GM18873 (cell line): ENCODE data around the gene CRYGN.

Experiments used
- ATAC-seq: cut with Tn5 transposase; IDR thresholded peaks from one replicate; pipeline ENCODE4 v1.9.1; 2021; ENCODE audit warnings: mild to moderate bottlenecking, moderate library complexity, moderate number of reproducible peaks; ENCODE audit not compliant: unreplicated experiment, low FRiP score

CRYGN gene

GRCh38 chr7:151394076-151395035 lies 45.6 kb downstream of the CRYGN start:
- no peak for ATAC-seq

- no peak for ATAC-seq
Measured at GRCh38 chr7:151393031-151393977, 46.6 kb downstream of the CRYGN start.

- no peak for ATAC-seq
Measured at GRCh38 chr7:151392426-151392825, 47.5 kb downstream of the CRYGN start.

- ATAC-seq: no peak
Measured at GRCh38 chr7:151392002-151392401, 47.9 kb downstream of the CRYGN start.

DNA sequence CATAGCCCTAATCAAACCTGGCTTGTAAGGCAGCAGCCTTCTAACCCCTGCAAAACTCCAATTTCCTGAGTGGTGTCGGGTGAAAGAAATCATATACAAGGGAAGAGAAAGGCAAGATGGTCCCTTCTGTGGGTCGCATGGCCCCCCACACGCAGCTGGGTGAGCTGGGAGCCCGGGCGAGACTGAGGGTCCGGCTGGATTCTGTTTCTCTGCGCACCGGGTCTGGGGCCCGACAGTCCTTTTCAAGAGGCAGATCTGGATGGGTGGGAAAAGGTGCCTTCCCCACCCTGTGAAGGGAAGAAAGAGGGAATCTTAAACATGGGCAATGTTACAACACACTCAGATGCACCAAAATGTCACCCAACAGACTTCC lies 48.6 kb downstream of the CRYGN start:
- ATAC-seq: no peak

- ATAC-seq: no peak
Measured at GRCh38 chr7:151390598-151391357, 49.2 kb downstream of the CRYGN start.

DNA sequence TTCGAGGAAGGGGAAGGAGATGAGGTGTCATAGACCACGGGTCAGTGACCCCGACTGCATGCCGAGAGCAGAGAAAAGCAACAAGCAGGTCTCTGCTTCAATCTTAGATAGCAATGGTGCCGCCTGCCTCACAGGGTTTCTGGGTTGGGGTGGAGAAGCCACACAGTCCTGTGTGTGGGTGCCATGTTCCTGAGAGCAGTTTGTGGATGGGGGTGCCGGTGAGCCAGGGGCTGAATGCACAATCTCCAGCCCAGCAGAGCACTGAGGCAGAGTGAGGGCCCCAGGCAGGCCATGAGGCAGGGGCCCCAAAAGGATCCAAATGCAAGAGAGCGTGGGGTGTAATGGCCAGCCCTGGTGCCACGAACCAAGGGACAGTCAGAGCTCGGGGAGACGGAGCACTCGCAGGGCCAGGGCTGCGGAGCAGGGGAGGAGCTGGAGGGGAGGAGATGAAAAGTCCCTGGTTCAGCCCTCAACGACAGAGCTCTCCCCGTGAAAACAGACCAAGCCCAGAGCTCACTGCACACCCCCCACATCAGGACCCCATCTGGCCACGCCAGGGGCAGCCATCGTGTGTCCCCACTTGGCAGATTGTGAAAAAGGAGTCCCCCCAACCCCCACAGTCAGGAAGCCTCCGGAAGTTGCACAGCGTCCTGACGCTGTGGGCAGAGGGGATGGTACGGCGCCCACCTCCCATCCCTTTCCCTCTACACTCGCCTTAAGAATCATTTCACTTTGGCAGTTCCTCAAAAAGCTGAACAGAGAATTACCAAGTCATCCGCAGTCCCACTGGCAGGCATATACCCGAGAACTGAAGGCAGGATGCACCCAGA lies 50.0 kb downstream of the CRYGN start:
- ATAC-seq: no peak

DNA sequence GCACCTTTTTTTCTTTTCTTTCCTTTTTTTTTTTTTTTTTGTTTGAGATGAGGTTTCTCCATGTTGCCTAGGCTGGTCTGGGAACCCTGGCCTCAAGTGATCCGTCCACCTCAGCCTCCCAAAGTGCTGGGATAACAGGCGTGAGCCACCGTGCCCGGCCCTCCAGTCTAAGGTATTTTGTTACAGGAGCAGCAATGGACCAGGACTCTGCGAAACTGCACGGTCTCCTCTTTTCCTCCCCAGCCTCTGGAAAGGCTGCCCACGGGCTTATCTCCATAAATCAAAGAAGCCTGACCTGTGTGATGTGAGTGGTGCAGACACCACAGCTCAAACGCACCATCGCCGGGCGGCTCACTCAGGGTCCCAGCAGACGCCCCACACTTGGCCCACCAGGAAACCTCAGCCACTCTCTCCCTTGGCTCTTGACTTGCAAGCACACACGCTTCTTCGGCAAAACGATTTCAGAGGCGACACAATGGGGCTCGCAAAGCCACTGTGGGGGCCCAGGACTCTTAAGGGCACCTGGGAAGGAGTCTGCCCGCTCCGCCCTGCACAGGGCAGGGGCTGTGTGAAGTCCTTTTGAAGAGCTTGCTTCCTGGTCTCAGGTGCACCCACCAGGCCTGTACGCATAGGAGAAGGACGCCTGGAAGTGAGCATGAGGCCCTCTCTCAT lies 50.7 kb downstream of the CRYGN start:
- ATAC-seq: no peak

DNA sequence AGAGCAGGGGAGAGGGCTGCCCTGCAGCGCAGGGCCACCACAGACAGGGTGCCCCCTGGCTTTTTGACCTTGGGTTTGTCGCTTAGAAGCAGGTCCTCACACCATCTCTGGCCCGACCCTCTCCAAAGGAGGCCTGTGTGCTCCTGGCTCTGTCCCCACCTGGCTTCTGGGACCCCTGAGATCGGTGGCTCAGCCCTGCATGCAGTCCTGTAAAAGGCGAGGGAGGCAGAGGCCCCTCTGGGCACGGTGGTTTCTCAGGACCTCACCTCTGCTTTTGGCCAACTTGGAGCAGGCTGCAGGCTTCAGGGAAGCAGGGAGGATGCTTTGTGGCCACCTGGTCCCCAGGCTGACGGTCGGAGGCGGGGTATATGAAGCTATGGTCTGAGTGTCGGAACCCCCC lies 51.5 kb downstream of the CRYGN start:
- ATAC-seq: no peak

- no peak for ATAC-seq
Measured at GRCh38 chr7:151388007-151388297, 52.0 kb downstream of the CRYGN start.

GRCh38 chr7:151387161-151388006 lies 52.6 kb downstream of the CRYGN start:
- no peak for ATAC-seq

DNA sequence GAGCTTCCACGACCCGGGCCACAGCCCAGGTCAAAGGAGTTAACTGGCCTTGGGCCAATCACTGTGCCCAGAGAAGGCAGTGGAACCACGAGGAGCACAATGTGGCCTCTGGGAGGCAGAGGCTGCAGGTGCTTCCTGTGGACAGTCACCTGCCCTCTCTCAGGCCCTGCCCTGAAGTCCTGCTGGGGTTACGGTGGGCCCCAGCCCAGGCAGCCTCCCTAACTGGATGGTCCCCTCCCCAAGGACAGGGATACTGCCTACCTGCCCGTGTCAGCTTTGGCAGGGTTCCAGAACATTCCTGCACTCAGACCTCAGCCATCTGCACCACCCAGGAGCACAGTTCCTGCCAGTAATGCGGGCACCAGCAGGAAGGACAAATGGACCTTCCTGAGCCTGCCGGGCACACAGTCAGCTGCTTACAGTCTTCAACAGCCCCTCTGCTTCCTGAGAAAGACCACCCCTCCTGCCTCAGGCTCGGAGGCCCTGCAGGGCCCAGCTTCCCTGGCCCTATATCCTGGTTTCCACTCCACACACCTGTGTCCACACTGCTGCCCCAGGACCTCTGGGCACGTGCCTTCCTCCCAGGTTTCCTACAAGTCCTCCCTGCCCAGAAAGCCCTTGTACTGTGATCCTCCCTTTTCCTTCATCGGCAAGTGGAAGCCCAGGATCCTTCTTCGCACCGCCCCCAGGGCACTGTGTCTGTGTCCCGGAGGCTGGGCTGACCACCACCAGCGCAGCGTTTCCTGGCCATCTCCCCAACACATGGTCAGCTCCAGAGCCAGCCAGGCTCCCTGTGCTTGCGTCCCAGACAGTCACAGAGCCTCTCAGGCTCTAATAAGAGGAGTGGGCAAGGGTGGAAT lies 53.4 kb downstream of the CRYGN start:
- ATAC-seq: no peak

DNA sequence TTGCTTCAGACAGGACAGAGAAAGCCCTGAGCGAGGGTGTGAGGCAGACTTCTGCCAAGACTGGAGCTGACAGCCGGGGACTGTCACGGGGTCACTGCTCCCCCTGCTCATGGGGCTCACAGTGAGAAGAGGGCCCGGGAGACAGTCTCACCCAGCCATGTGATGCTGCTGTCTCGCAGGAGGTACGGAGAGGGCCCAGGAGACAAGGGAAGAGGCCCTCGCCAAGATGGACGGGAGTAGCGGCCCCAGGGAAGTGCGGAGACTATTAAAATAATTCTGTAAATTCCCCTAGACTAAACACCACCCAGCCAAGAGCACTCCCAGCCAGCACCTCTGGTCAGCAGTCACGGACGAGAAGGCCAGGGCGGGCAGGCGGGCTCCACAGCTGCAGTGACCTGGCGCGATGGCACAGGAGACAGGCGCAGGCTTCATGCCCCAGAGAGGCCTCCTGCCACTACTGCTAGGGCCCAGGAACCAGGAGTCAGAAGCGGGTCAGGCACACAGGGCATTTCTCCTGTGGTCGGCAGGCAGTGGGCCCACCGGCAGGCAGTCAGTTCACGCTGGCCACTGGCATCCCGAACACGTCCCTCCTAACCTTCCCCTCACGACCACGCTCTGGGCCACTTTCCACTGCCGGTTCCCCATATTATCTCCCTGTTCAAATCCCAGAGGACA lies 54.2 kb downstream of the CRYGN start:
- no peak for ATAC-seq

- no peak for ATAC-seq
Measured at GRCh38 chr7:151384776-151385625, 54.9 kb downstream of the CRYGN start.

DNA sequence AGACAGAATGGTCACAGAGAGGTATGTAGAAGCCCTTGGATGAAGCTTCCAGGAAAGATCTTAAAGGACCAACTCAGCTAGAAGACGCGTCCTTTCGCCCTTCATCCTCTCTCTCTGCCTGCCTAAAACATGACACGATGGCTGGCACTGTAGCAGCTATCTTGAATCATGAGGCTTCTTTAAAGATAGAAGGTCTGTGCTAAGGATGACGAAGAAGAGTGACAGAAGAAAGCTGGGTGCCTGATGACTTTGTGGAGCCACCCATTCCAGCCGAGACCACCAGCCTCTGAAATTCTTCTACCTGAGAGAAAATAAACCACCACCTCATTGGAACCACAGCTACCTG lies 55.6 kb downstream of the CRYGN start:
- ATAC-seq: no peak

- no peak for ATAC-seq
Measured at GRCh38 chr7:151383638-151384351, 56.1 kb downstream of the CRYGN start.
